GM12891 (cell line): Measurements from ENCODE around the gene PSMB3.

Experiments used
- POLR2A ChIP-seq: IDR thresholded peaks from 2 replicates; pipeline ENCODE4 v1.6.1; 2011; ENCODE audit warnings: low read depth, low read length, control low read depth
- POU2F2 ChIP-seq: IDR thresholded peaks from 2 replicates; pipeline ENCODE4 v1.6.1; 2011; ENCODE audit warnings: low read depth, mild to moderate bottlenecking, control low read depth, low read length, moderate library complexity

- TF ChIP-seq POLR2A (no peak), POU2F2 (no peak)
Measured at GRCh38 chr17:38724337-38724988, 28.1 kb upstream of the PSMB3 start.
